ENCODE measurements around the gene ITK.

- TF ChIP-seq POLR2A (IDR thresholded peaks at IDR 0.05) (no peak), EP300 (IDR thresholded peaks at IDR 0.05) (no peak)
These were observed 104.0 kb downstream of the ITK start for GRCh38 chr5:157284458-157285212.
